ACHN (cell line): ENCODE results near the gene WIPF1.

Experiments
- DNase-seq: peaks from one replicate; pipeline ENCODE4 v3.0.0-alpha.2; 2015
- in situ Hi-C: cut with HindIII; loops from 2 replicates; pipeline ENCODE4 v1.10.0; 2017; ENCODE audit warnings: low sequenced_read_pairs, low pct_ligation_motif_present, low pct_unique_long_range_greater_than_20kb

Gene WIPF1

DNA sequence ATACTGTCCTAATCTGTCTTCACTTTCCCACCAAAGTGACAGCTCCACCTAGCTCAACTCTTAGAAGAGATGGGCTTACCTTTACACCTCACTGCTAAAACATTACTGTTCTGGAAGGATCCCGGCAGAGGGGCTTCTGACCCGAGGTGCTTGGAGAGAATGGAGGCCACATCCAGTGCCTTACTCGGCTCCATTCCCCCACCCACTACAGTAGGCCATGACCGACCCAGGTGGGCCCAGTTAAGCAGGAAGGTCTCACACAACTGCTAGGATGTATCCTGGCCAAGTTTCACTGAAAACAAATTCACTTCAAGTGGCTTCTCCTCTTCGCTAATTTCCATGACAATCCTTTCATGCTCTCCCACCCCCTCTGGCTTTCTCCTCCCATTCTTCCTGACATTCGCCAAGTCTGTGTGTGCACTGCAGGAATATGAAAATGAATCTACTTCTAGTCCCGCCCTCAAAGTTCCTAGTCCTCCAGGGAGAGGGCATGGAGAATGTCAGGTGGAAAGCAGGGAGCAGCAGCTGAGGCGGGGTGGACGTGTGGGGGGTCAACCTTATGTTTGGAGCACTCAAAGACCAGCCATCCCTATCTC lies 11.8 kb downstream of the WIPF1 start:
- in situ Hi-C loops: no loop called here
- DNase-seq: no peak

DNA sequence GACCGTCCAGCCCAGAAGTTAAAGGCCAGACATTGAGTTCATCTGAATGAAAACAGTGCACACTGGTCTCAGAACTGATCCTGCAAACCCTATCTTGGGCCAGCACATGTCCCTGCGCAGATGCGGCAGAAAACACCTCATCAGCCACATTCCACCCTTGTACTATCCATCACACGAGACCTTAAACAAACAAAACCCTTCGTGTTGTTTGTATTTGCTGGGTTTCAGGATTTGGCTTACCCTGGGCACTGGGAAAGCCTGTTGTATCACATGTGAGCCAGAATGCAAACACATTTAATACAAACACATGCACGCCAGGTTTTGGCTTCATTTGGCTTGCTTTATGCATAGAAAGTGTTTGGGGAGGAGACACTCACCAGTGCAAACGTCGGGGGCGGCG lies 12.5 kb downstream of the WIPF1 start:
- no peak for DNase-seq
- in situ Hi-C loops: no loop called here

DNA sequence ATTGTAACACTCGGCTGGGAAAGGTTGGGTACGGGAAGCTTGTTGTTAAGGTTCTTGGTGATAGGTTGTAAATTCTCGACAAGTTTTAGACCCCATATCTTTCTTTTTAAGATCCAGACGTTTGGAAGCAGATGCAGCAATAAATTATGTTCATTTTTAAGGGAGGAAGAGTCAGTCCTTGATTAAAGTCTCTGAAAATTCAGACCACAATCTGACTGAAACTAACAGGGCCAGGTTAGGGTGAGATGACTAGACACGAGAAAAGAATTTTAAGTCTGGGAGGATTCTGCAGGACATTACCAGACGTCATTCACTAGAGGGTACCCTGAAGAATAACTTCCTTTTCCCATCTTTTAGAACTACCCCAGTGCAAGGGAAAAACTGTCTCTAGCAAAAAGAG lies 16.1 kb downstream of the WIPF1 start:
- in situ Hi-C loops: no loop called here
- no peak for DNase-seq

DNA sequence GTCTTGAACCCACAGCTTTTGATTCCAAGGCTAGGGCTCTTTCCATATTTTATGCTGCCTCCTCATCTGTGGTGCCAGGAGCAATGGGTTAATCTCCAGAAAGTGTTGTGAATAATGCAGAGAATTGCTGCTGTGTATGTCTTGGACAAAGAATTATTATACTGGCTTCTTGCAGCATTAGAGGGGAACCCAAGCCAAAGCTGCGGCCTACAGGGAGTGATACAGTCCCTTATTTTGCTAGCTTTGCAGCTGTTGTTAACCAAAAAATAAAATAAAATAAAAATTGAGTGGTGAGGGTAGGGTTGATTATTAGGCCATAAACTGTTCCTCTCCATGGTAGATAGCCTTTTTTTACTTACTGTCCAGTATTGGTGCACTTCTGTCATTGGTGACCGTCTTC lies 16.7 kb downstream of the WIPF1 start:
- no peak for DNase-seq
- in situ Hi-C loops: no loop called here

DNA sequence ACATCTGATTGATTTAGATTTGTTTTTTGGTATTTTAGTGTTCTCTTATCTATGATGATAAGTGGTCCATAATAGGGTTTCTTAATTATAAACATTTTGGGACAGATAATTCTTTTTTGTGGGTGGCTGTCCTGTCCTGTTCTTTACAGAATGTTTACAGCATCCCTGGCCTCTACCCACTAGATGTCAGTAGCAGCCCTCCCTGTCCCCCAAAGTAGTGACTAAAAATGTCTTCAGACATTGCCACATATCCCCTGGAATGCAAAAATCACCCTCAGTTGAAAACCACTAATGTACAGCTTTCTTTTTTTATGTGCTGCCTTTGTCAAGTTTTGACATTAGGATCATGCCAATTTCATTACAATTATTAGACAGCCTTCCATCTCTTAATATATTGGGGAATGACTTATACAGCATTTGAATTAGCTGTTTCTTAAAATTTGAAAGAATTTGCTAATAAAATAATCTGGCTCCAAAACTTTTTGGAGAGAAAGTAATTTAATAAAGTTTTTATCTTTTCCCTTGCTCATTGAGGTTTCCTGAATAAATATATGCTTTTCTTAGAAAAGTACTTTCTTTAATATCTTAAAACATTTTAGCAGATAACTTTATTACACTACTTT lies 19.5 kb downstream of the WIPF1 start:
- in situ Hi-C loops: no loop called here
- DNase-seq: peak; percentile 65

DNA sequence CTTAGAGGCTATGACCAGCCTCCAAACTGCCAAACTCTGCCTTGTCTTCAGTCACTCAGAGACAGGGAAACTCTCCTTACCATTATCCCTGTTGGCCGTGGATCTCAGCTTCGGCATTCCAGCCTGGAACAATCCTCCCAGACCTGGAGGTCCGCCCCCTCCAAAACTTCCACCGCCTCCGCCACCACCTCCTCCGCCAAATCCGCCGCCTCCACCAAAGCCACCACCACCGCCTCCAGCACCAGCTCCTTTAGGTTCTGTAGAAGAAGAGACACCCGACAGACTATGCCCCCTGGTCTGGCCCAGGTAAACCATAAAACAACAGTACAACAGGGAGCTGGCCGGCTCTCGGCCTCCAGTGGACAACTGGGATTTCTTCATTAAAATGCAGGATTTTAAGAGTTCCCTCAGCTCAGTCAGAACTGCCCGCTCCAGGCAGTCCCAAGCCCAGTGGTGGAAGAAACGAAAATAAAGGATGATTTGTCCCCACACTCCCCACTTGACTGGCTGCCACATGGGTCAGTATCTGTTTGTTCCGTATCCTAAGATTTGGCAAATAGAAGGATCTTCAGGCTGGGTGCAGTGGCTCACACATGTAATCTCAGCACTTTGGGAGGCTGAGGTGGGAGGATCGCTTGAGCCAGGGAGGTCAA lies 22.4 kb downstream of the WIPF1 start:
- DNase-seq: no peak
- in situ Hi-C loops: no loop called here

DNA sequence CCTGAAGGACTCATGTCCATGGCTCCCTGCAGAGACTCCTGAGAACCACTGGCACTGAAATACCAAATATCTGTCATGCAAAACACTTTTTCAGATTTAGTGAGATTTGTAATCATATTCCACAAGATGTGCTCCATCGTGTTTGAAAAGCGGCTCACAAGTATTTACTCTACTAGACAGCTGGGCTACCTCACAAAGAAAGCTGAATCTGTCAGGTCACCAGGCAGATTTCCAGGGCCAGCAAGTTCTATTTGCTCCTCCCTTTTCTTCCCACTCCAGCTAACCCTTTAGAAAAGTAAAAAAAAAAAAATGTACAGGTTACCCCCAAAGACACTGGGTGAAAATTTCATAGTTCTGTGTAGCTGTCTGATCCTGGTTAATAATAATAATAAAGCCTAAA lies 22.9 kb downstream of the WIPF1 start:
- in situ Hi-C loops: no loop called here
- no peak for DNase-seq

DNA sequence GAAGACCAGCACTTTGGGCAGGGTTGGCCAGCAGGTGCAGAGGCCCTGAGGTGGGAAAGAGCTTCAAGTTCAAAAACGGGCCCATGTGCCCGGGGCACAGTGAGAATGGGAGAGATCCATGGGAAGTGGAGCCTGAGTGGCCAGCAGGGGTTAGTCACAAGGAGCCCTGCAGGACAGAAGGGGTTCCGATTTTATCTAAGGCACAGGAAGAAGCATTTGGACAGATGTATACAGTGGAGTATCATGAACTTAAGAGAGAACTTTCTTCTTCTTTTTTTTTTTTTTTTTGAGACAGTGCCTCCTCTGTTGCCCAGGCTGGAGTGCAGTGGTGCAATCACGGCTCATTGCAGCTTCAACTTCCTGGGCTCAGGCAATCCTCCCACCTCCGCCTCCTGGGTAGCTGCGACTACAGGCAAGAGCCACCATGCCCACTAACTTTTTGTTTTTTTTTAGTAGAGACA lies 24.0 kb downstream of the WIPF1 start:
- in situ Hi-C loops: no loop called here
- no peak for DNase-seq

DNA sequence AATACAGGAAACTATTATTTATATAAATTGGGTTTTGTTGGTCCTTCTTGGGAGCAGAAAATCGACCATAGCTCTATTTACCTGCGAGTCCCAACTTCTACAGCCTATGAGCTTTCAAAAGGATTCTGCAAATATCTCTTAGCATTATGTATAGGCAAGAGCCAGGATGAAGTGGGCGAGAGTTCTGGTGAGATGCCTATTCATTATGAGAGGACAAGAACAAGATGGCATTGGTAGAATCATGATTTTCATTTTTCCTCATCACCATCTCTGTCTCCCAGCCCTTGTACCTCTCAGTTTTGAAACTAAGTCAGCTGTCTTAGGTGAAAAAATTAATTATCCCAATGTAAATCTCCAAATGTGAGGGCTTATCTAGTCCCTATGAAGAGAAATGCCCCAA lies 25.0 kb downstream of the WIPF1 start:
- no peak for DNase-seq
- in situ Hi-C loops: no loop called here

DNA sequence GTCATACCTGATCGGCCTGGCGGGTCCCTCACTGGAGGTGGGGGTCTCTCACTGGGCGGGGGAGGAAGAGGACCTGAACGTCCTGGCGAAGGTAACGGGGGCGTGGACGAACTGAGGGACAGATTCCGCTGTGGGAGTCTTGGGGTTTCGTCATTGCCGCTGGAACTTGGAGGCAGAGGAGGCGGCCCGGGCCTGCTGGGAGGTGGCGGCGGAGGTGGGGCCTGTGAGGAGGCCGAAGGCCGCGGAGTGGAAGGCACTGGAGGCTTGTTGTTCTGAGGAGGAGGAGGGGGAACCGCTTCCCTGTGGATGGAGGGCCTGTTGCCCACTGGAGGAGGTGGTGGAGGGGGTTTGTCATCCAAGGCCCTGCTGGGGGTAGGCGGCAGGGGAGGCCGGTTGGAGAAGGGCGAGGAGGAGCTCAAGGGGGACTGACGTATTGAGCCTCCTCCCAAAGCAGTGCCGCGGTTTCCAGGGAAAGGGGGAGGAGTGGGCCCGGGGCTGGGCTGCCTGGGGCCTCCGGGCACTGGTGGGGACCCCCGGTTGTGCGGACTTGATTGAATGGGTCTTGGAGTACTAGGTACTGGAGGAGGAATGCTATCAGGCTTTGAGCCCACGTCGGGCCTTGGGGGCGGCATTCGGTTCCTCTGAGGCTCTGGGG lies 25.8 kb downstream of the WIPF1 start:
- no peak for DNase-seq
- in situ Hi-C loops: no loop called here

DNA sequence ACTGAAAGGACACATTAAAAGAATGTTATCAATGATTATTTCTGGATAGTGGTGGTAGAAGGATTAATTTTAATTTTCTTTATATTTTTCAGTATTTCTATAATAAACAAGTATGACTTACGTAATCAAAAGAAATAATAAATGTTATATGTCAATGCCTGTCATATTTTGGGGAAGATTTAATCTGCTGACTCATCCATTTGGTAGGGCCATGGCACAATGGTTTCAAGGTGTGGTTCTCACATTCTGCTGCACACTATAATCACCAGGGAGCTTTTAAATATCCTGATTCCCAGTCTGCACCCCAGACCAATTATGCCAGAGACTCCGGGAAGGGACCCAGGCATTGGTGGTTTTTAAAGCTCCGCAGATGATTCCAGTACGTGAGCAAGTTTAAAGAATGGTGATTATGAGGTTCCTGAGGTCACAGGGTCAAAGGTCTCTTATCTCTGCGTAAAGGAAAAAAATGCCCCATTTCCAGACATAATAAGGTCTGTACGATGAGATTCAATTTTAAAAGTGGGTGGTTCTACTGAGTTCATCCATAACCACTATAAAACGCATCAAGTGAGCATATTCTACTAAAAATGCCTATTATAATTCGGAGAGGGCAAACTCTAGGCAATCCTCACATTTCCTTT lies 27.2 kb downstream of the WIPF1 start:
- no peak for DNase-seq
- in situ Hi-C loops: no loop called here

DNA sequence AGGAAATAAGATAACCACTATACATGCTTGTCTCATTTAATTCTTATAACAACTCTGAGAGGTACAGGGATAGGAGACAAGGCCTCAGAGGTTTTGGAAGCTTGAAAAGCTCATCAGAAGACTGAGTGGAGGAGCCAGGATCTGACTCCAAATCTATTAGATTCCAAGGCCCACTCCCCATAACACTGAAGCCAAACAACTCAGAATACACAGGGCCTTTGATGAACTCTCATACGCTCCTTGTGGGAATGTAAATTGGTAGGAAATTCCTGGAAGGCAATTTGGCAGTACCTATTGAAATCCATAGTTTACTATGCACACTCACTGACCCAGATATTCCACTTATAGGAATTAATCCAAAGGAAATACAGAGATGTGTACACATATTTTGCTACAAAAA lies 27.9 kb downstream of the WIPF1 start:
- in situ Hi-C loops: no loop called here
- no peak for DNase-seq

DNA sequence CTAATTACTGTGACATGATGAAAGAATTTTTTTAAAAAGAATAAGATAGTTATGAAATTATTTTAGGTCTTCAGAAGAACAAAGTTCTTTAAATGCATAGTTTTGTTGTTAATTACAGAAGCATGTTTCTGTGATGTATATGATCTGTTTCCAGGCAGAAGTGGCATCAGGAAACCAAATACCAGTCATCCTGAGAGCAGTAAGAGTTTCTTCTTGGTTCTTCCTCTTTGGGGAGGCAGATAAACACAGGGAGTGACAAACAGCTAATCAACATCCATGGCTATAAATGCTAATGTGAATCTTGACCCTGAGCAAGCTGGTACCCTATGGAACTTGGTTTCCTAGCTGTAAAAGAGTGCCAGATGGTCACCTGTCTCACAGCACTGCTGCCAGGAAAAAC lies 29.2 kb downstream of the WIPF1 start:
- no peak for DNase-seq
- in situ Hi-C loops: no loop called here

DNA sequence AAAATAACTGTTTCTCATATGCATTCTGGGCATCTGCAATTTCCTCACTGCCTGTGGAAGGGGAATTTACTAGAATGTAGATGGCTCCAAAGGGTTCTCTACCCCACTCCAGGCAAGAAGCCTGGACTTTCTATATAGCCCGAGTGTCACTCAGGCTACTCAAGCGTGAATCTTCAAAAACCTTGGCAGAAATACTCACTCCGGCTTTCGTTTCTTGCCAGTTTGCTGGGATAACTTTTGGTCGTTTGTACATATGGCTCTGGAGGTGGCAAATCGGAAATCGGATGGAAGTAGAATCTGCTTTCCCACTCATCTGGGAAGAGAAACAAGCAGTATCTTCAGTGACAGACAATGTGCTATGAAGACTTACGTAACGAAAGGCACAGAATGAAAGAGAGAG lies 30.7 kb downstream of the WIPF1 start:
- in situ Hi-C loops: no loop called here
- no peak for DNase-seq

DNA sequence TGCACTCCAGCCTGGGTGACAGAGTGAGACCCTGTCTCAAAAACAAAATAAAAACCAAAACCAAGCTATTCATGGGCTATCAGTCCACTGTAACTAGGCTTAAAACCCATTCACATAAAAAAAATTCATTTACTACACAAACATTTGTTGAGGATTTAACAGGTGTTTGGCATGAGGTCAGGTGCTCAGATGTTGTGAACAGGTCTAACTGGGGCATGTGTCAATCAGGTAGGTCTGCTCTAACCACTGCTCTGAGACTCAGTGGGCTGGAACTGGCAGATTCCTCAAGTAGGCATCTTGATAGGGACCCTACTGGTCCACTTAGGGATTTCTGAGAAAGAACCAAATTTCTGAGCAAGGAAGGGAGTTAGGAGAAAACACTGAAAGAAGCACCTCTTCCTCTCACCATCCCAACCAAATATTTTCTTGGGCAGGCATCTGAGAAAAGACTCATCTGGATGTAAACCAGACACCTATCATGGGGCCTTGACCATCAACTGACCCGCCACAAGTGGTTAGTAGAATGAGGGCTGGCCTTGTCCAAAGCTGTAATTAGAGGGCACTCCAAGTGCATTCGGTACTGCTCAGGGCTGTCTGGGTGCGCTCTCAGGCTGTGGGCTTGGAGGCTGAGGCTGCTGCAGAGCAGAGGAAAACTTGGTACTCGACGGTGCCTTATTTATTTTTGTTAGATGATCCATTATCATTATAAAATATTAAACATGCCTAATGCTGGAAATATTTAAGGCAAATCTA lies 33.9 kb downstream of the WIPF1 start:
- DNase-seq: no peak
- in situ Hi-C loops: no loop called here

DNA sequence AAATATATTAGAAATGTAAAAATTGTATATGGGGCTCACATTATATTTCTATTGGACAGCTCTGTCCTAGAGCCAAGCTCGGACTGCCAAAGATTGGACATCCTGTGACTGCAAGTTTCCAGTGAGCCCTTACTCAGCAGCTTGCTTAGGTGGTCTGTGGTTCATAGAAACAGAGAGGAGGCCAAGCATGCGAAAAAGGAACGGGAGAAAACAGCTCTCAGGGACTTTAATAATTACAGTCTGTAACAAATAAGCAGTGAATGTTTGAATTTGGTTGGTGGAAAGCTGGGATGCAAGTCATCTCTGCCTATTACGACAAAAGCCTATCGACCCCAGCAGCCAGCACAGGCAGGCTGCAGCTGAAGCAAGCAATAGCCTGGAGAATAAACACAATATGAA lies 35.6 kb downstream of the WIPF1 start:
- DNase-seq: no peak
- in situ Hi-C loops: no loop called here

DNA sequence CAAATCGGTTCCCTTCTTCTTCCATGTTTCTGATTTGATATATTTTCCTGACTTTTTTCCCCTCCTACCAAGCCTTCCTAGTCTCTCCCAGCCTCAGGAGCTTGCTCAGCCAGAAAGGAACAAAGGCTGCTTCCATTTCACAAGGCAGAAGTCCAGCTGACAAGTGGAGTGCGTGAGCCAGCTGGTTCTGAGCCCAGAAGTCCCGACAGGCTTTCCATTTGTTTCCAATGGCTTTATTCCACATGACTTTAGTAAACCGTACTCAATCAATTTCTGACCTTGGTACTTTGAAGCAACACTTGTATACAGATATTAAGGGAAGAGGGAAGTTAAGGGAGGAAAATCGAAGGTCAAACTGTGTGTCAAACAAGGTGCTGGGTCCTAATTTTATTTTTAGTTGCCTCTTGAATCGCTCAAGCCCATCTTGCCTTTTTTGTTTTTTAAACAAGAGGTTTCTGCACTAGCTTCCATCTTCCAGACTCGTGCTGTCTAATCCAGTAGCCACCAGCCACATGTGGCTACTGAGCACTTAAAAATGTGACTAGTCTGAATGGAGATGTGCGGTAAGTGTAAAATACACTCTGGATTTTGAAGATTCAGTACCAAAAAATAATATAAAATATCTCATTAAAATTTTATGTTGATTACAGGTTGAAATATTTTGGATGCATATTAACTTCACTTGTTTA lies 36.2 kb downstream of the WIPF1 start:
- DNase-seq: no peak
- in situ Hi-C loops: no loop called here

DNA sequence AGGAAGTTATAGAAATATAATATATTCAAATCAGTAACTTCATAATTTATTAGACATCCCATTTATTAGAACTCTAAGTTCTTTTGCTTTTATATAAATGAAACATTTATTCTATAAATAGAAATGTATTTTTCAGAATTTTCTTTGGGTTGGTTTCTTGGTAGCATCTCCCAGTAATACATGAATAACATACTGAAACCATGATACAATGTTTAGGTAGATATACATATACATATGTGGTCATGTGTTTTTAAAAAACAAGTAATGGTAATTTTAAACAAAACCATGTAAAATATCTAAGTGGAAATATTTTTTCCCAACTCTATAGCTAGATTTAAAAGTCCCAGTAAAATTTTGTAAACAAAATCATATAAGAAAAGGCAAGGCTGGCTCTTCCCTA lies 36.9 kb downstream of the WIPF1 start:
- DNase-seq: no peak
- in situ Hi-C loops: no loop called here
